Heart right ventricle (tissue), 16 donors: ENCODE data around the gene N4BP3. TPM values are rescaled to one million over a fixed set of nuclear protein-coding genes. Genes with fewer than 3 reads are reported as not detected.
A peak's percentile ranks its signal among the peaks of the same experiment; 100 is the strongest.

Source experiments
- ATAC-seq, 8 donors: fragments of 200-7000 bp; cut with Tn5 transposase; one replicate each; pipeline ENCODE4 v1.9.1; 2020; ENCODE audit warnings: mild to moderate bottlenecking in 8 of 8, moderate library complexity in 8 of 8, moderate number of reproducible peaks in 1 of 8
- DNase-seq, 2 donors: peaks; one replicate each; pipeline ENCODE4 v3.0.0-alpha.2; 2020
- H3K27ac ChIP-seq, 10 donors: fragments of 200-600 bp; sonication (generic) in 2 of 10; one replicate each; pipeline versions ENCODE4 v1.5.0 to v1.8.0; 2020 to 2022; ENCODE audit warnings: mild to moderate bottlenecking in 3 of 10
- H3K27me3 ChIP-seq, 7 donors: fragments of 200-600 bp; one replicate each; pipeline ENCODE4 v1.8.0; 2021 to 2022; ENCODE audit warnings: mild to moderate bottlenecking in 2 of 7
- H3K36me3 ChIP-seq, 9 donors: fragments of 200-600 bp; sonication (generic) in 1 of 9; one replicate each; pipeline versions ENCODE4 v1.5.0 to v1.8.0; 2020 to 2022; ENCODE audit warnings: mild to moderate bottlenecking in 2 of 9
- H3K4me1 ChIP-seq, 9 donors: fragments of 200-600 bp; sonication (generic) in 1 of 9; one replicate each; pipeline versions ENCODE4 v1.5.0 to v1.8.0; 2020 to 2022; ENCODE audit warnings: mild to moderate bottlenecking in 4 of 9
- H3K4me3 ChIP-seq, 10 donors: fragments of 200-600 bp; sonication (generic) in 2 of 10; one replicate each; pipeline versions ENCODE4 v1.5.0 to v1.8.0; 2020 to 2022; ENCODE audit warnings: mild to moderate bottlenecking in 7 of 10, moderate library complexity in 2 of 10
- H3K9me3 ChIP-seq, 11 donors: fragments of 200-600 bp in 10 of 11; sonication (generic) in 2 of 11; one replicate each; pipeline versions ENCODE4 v1.5.0 to v1.8.0; 2013 to 2022; ENCODE audit warnings: mild to moderate bottlenecking in 2 of 11, control low read depth in 1 of 11, moderate library complexity in 1 of 11
- WGBS, 2 donors: extraction: QIAGEN DNeasy Blood & Tissue Kit; methylation state at CpG; one replicate each; pipeline ENCODE4 v1.1.7; 2013; ENCODE audit warnings: inconsistent platforms in 1 of 2; 5-methylcytosine and 5-hydroxymethylcytosine counted together
- intact Hi-C, 10 donors: fragments of 100-400 bp; cut with DNase I; formaldehyde crosslinking; loops; one replicate each; pipeline versions ENCODE4 v1.11.1 to v1.14.2; 2022
- polyA plus RNA-seq, 2 donors: library from polyadenylated mRNA; stranded (reverse); fragments of 200-250 nt; gene quantifications; one replicate each; pipeline ENCODE4 v1.2.3, GENCODE V29; 2013
- total RNA-seq, 10 donors: library from RNA; stranded (reverse); fragmentation: NEBNext Ultra II Directional in 3 of 10; extraction: Animal tissue kit (Norgen Biotek cat#: 25700) in 3 of 10; gene quantifications; one replicate each; pipeline versions ENCODE4 v1.2.1 to v1.2.4, GENCODE V29; 2021 to 2023
- TF ChIP-seq, protein P1 (sequence below), 9 donors: fragments of 200-600 bp; sonication (generic) in 2 of 9; IDR thresholded peaks; one replicate each; pipeline versions ENCODE4 v1.5.0 to v1.8.0; 2021 to 2022; ENCODE audit warnings: antibody characterized with exemption in 9 of 9, mild to moderate bottlenecking in 5 of 9, moderate library complexity in 1 of 9
- donor health status: Arrhythmogenic right ventricular cardiomyopathy.
- donor health status: ischemic (EF 13 %, LVEDD 7.1; RV severe dilation, severe dysfunction).
- donor health status: healthy with polysubstance abuse.
- donor health status: DM: no; HTN: yes; CAD: no.
- donor health status: DM: no; HTN: no; CAD: no.
- donor health status: ischemic (EF 25% LVEDD 6.9; RV normal size, moderate dysfunction).
- donor health status: ischemic (EF 25% LVEDD 5.7; RV mildly dilated, moderate dysfunction).
- donor health status: healthy.
- donor health status: DM: yes; HTN: yes; CAD: no.
- donor health status: Ischemic cardiomyopathy.
- donor health status: ischemic (EF 35%, LVEDD 5.7; RV mildly dilated, moderate dysfunction).
- donor health status: nonischemic (EF 11% LVEDD 7.7; RV severe dilation, severe dysfunction).
- donor health status: DM: yes; HTN: yes; CAD: no.
- donor health status: PGD.
- donor health status: ischemic (EF 29% LVEDD 5.4; RV normal size, mild dysfunction).
- donor health status: nonischemic (EF 23%, LVEDD 6.1; RV moderate dilation, normal function).

N4BP3 gene
- total and polyA plus RNA-seq, 12 donors = 1.1 to 5.5 (median 2.8) TPM

DNA sequence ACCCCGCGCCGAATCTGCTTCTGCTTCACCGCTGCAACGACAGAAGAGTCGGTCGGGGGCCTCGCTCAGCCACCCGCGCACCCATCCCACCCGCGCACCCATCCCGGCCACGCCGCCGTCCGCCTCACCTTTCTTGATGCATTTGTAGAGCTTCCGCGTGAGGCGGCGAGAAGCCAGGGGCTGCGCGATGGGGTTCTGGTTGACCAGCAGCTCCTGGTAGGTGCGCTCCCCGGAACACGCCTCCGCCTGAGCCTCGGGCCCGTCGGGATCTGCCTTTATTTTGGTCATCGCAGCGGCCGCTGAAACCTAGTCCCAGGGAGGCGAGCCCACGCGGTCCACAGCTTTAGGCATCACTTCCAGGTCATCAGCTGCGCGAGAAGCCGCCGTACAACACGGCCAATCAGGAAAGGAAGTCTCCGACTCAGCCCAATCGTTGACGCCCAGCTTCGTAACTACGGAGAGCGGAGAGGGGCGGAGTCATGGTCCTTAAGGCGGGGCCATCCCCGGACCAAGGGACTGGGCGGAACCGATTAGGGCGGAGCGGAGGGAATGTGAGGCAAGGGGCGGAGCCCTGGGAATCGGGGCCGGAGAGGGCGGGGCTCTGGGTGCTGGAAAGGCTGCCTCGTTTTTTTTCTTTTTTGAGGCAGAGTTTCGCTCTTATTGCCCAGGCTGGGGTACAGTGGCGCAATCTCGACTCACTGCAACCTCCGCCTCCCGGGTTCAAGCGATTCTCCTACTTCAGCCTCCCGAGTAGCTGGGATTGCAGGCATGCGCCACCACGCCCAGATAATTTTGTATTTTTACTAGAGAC lies 40.4 kb downstream of the N4BP3 start, which contains the start of gene NHP2:
TSS of gene NHP2 (minus strand) at position 356 of the 811 bp plus-strand sequence. CDS start at position 288, 68 bp downstream.
- peak within 1 kb of the TSS in 9 of 10 donors; percentile 40 to 79 (median 71) for H3K27ac ChIP-seq
- DNase-seq (peak; percentile 98 to 99), ATAC-seq (peak; percentile 98 to 100 (median 99))
- peak within 1 kb of the TSS; percentile 64 to 91 (median 82) for H3K4me3 ChIP-seq
- peaks cover 0 to 29% (median 20%) of the 10 kb centered on the region in 9 donors for H3K4me1 ChIP-seq
- WGBS, 2 donors = 2 to 3% methylated on average over 68 of the region's 68 CpGs
- no peaks in the 10 kb centered on the region for H3K9me3 ChIP-seq
- intact Hi-C loops = loop anchor here in 3 of 10 donors (2.0 to 5.0 kb wide), 3 partner anchors 23 to 41 kb away; partner anchors contain the start of genes N4BP3 (in 1 of the 3) and RMND5B (in 1 of the 3)
- H3K27me3 ChIP-seq = no peaks in the 10 kb centered on the region
- peaks cover 0 to 31% (median 16%) of the 10 kb centered on the region in 9 donors for H3K36me3 ChIP-seq
- TF ChIP-seq, protein P1, sequence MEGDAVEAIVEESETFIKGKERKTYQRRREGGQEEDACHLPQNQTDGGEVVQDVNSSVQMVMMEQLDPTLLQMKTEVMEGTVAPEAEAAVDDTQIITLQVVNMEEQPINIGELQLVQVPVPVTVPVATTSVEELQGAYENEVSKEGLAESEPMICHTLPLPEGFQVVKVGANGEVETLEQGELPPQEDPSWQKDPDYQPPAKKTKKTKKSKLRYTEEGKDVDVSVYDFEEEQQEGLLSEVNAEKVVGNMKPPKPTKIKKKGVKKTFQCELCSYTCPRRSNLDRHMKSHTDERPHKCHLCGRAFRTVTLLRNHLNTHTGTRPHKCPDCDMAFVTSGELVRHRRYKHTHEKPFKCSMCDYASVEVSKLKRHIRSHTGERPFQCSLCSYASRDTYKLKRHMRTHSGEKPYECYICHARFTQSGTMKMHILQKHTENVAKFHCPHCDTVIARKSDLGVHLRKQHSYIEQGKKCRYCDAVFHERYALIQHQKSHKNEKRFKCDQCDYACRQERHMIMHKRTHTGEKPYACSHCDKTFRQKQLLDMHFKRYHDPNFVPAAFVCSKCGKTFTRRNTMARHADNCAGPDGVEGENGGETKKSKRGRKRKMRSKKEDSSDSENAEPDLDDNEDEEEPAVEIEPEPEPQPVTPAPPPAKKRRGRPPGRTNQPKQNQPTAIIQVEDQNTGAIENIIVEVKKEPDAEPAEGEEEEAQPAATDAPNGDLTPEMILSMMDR (IDR thresholded peaks at IDR 0.05) = no peak

DNA sequence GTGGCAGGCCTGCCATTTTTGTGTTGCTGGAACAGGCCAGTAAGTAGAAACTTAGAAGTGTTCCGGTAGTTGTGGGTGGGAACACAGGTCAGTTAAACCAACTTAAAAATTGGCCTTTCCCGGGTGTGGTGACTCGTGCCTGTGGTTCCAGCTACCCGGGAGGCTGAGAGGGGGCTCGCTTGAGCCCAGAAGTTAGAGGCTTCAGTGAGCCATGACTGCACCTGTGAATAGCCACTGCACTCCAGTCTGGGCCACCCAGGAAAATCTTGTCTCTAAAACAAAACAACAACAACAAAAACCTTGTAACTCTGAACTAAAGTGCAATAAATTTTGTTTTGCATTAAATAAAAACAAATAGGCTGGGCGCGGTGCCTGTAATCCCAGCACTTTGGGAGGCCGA lies 41.7 kb downstream of the N4BP3 start:
- TF ChIP-seq, protein P1 (IDR thresholded peaks at IDR 0.05) = no peak
- peaks cover 0 to 17% (median 8%) of the 10 kb centered on the region in 9 donors for H3K36me3 ChIP-seq
- H3K9me3 ChIP-seq = no peaks in the 10 kb centered on the region
- H3K4me3 ChIP-seq = no peak overlapping the region
- intact Hi-C loops = no loop called here
- H3K27me3 ChIP-seq = no peaks in the 10 kb centered on the region
- peaks cover 0 to 29% (median 20%) of the 10 kb centered on the region in 9 donors for H3K4me1 ChIP-seq
- WGBS, 2 donors = 89 to 93% methylated on average over 8 of the region's 8 CpGs
- ATAC-seq = no peak
- H3K27ac ChIP-seq = no peak overlapping the region
- no peak for DNase-seq

DNA sequence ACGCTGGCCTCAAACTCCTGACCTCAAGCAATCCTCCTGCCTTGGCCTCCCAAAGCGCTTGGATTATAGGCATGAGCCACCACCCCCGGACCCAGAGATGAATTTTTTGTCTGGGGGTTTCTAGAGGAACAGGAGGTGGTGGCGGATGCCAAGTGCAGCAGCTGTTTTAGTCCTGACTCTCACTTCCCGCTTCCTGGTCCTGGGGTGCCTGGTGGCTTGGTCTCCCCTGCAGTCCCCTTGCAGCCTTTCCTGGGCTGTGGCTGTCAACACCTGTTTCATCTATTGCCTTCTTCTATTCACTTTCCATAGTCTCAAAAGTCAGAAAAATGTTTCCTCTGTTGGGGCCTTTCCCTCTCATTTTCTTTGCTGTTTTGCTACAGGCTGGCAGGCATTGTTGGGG lies 46.8 kb downstream of the N4BP3 start:
- intact Hi-C loops = loop anchor here in 1 of 10 donors (5.0 kb wide), 1 partner anchor 83 kb away; no protein-coding TSS in a partner anchor
- Histone ChIP-seq H3K27me3 (peaks cover 0 to 29% (median 17%) of the 10 kb centered on the region in 7 donors), H3K36me3 (no peaks in the 10 kb centered on the region), H3K27ac (no peak overlapping the region), H3K4me3 (no peak overlapping the region), H3K4me1 (peaks cover 0 to 10% (median 8%) of the 10 kb centered on the region in 9 donors), H3K9me3 (no peaks in the 10 kb centered on the region)
- TF ChIP-seq, protein P1 (IDR thresholded peaks at IDR 0.05) = no peak
- WGBS, 2 donors = 84% methylated on average over 5 of the region's 5 CpGs
- no peak for DNase-seq
- no peak for ATAC-seq

DNA sequence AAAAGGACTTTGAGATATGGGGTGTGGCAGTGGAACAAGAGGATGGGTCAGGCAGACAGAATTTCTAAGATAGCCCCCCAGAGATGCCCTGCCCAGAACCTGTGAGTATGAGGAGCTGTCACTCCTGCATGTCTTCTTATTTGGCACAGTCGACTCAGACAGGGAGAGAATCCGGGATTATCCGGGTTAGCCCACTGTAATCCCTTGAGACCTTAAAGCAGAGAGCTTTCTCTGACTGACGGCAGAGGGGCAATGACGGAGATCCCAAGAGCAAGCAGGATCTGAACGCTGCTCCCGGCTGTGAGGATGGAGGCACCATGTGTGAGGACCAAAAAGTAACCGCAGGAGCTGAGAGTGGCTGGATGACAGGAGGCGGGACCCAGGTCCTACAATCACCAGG lies 49.1 kb downstream of the N4BP3 start:
- H3K27me3 ChIP-seq = peaks cover 0 to 42% (median 29%) of the 10 kb centered on the region in 7 donors
- H3K36me3 ChIP-seq = no peaks in the 10 kb centered on the region
- WGBS, 2 donors = 63 to 73% methylated on average over 9 of the region's 9 CpGs
- H3K9me3 ChIP-seq = no peaks in the 10 kb centered on the region
- H3K4me3 ChIP-seq = no peak overlapping the region
- ATAC-seq = no peak
- no peak for DNase-seq
- TF ChIP-seq, protein P1 (IDR thresholded peaks at IDR 0.05) = no peak
- intact Hi-C loops = loop anchor here in 2 of 10 donors (1.0 to 5.0 kb wide), 2 partner anchors 85 to 86 kb away; no protein-coding TSS in a partner anchor
- peaks cover 0 to 10% (median 8%) of the 10 kb centered on the region in 9 donors for H3K4me1 ChIP-seq
- H3K27ac ChIP-seq = no peak overlapping the region
